IPS-NIHi11 (cell line): Measurements from ENCODE around the gene EFHC2.
A peak's percentile ranks its signal among the peaks of the same experiment; 100 is the strongest.
"Not testable (repeated sequence)": the region's sequence is repeated elsewhere in the genome, so short reads cannot be mapped to it uniquely, and the experiment has no call there.

Experiments used
- DNase-seq: peaks from one replicate; pipeline ENCODE4 v3.0.0; 2012; ENCODE audit warnings: mixed read lengths, low spot score

Gene EFHC2

DNA sequence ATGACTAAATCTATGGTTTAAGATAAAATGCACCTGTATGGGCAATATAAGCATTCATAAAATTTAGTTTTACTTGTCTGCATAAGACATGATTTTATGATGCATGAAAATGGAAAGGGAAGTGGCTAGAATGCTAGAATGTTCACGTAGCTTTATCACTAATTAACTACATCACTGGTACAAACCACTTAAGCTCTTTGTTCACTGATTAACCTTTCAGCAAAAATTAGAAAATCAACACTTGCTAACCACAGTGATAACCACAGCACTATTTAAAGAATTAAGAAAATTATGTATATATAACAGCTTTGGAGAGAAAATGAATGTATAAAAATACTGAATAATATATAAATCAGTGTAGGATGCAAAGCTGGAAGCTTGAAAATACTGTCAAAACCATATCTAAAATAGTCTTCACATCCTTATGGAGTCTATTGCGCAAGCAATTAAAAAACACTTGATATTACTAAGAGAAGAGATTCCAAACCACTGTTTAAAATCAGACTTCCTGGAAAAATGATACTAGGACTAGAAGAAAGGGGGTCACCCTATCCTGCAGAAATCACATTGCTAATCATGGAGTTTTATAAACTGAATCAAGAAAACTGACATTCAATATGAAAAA lies 51.9 kb downstream of the EFHC2 start:
- DNase-seq: no peak

GRCh38 chrX:44290718-44291117 lies 52.8 kb downstream of the EFHC2 start:
- DNase-seq: no peak

DNA sequence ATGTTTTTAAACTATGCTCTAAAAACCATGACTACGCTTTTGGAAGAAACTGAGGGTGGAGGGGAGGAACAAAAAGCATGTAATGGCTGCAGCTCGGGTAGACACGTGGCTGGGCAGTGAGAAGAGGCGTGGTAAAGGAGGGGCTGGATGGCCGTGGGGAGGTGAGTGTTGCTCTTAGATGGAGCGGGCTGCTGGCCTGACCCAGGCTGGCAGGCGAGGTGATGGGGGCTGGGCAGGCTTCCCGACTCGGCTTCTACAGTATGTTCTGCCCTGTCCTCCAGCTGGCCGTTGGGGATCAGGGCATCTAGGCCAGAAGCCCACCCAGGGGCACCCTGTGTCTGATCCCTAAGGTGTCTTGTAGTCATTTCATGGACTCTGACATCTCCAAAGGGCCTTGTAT lies 60.7 kb downstream of the EFHC2 start:
- no peak for DNase-seq

- DNase-seq: no peak
Observed at GRCh38 chrX:44280116-44280515, 63.4 kb downstream of the EFHC2 start.

DNA sequence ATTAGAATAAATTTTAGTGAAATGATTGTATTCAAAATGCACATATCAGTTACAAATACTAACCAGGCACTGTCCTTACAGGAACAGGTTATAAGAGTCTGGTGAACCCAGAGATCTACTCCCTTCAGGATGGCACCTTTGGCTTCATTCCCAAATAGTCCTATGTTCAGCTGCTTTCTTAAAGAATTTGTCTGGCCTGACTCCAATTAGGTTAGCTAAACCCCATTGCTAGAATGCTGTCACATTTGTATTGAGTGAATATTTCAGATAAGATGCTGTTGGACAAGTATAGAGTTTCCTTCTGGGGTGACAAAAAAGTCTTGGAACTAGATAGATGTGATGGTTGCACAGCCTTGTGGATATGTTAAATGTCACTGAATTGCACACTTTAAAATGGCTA lies 69.4 kb downstream of the EFHC2 start:
- no peak for DNase-seq

DNA sequence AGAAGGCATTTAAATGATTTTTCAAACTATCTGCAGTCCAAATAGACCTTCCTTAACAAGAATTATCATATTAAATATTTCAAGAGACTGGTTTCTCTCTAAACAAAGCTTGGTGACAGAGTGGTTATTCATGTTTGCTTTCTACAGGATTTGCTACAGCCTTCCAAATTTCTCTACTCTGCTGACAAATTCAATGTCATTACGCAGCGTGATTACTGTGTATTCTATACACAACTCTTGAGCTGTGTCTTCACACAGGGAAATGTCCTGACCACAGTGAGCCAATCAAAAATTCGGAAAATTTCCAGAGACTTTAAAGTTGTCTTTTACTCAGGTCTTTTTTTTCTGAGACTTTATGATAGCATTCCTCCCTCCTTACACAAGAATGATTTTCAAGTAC lies 75.6 kb downstream of the EFHC2 start:
- DNase-seq: no peak

DNA sequence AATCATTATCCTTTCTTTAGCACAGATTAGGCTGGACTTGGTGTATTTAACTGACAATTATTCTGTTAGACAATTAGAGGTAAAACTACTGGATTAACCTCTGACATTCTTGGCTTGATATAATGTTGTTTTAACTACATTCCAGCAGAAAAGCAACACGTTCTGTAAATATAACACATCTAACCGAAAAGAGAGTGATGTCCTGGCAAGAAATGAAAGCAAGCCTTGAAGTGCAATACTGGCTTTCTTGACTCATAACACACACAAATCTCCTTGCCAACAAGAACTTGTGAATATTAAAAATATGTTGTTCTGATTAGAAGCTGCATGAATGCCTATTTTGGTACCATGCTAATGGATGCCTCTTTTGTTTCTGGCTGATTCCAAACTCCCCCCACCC lies 76.4 kb downstream of the EFHC2 start:
- no peak for DNase-seq

DNA sequence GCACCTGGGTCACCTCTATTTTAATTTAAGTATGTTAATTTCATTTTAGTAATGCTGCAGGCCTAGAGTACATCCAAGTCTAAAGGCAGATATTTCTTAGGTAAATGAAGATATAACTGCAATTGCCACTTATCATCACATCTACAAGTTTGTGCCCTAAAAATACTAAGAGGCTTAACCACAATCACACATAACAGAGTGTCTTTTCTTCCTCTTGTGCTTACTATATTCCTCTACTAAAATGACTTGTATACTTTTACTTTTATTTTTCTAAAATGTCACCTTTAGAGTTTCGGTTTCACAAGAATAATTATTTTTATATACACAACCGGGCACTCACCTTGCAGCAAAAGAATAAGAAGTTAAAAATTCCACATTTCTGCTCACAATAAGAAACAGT lies 77.9 kb downstream of the EFHC2 start:
- no peak for DNase-seq

DNA sequence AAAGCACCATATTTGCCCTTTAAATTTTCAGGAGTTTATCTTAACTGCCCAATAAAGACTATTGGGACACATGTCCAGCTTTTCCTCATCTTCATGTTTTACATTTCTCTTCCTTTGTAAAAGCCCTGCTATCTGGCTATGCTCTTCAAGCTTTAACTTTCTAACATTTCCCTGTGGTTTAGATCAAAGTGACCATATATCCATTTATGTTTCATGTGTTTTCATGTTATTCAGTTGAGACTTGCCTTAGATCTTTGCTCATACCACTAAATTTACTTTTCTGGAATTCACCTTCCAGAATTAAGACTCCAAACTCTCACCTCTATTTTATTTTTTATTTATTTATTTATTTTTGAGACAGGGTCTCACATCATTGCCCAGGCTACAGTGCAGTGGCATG lies 78.5 kb downstream of the EFHC2 start:
- DNase-seq: no peak

GRCh38 chrX:44261286-44261685 lies 82.2 kb downstream of the EFHC2 start:
- DNase-seq: no peak

DNA sequence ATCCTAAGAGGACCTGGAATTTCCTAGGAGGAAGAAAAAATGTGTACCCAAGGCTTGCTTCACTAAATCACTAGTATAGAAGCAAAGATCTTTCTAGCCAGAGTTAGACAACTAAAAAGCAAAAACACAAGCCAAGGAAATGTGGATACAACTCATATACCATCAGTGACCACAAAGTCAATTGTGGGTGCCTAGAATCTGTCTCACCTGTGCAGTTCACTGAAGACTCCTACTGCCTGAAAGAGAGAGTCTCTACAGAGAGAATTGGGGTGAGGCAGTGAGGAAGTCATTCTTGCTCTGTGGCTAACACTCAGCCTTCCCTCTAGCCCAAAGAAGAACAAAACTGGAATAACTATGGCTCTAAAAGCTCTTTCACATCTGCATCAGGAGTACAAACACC lies 82.9 kb downstream of the EFHC2 start:
- DNase-seq: no peak

DNA sequence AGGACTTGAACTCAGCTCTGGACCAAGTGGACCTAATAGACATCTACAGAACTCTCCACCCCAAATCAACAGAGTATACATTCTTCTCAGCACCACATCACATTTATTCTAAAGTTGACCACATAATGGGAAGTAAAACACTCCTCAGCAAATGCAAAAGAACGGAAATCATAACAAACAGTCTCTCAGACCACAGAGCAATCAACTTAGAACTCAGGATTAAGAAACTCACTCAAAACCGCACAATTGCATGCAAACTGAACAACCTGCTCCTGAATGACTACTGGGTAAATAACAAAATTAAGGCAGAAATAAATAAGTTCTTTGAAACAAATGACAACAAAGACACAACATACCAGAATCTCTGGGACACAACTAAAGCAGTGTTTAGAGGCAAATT lies 87.7 kb downstream of the EFHC2 start:
- not testable (repeated sequence) for DNase-seq

DNA sequence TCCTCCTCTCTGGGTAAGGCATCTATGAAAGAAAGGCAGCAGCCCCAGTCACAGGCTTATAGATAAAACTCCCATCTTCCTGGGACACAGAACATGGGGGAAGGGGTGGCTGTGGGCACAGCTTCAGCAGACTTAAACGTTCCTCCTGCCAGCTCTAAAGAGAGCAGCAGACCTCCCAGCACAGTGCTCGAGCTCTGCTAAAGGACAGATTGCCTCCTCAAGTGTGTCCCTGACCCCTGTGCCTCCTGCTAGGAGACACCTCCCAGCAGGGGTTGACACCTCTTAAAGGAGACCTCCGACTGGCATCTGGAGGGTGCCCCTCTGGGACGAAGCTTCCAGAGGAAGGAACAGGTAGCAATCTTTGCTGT lies 89.9 kb downstream of the EFHC2 start:
- no peak for DNase-seq

DNA sequence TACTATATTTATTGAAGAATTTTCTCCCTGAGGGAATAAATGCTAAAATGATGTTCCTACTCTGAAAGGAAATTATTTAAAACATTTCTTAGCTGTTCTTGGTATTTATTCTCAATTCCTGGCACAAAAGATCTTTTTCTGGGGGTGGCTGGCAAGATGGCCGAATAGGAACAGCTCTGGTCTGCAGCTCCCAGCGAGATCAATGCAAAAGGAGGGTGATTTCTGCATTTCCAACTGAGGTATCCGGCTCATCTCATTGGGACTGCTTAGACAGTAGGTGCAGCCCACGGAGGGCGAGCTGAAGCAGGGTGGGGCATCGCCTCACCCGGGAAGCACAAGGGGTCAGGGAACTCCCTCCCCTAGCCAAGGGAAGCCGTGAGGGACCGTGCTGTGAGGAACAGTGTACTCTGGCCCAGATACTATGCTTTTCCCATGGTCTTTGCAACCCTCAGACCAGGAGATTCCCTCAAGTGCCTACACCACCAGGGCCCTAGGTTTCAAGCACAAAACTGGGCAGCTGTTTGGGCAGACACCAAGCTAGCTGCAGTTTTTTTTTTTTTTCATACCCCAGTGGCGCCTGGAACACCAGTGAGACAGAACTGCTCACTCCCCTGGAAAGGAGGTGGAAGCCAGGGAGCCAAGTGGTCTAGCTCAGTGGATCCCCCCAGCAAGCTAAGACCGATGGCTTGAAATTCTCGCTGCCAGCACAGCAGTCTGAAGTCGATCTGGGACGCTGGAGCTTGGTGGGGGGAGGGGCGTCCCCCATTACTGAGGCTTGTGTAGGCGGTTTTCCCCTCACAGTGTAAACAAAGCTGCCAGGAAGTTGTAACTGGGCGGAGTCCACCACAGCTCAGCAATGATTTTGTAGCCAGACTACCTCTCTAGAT lies 90.5 kb downstream of the EFHC2 start:
- peak; percentile 7 for DNase-seq

- no peak for DNase-seq
Observed at GRCh38 chrX:44247468-44247867, 96.0 kb downstream of the EFHC2 start.

DNA sequence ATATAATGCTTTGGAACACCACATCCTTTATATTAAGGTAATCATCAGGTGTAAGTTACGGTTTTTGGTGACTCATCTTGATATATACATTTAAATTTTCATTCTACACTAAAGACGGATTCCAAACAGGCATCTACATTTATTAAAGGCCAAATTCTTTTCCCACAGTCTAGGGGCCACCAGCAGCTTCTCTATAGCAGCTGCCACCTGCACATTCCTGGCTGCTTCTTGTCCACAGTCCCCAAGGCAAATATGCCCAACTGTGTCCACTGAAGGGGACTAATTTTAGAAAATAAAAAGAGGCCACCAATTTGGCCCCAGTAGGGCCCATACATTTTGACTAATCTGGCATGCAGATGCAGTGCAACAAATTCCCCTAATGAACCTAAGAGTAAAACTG lies 96.6 kb downstream of the EFHC2 start:
- no peak for DNase-seq

- DNase-seq: no peak
Observed at GRCh38 chrX:44245733-44246132, 97.7 kb downstream of the EFHC2 start.

DNA sequence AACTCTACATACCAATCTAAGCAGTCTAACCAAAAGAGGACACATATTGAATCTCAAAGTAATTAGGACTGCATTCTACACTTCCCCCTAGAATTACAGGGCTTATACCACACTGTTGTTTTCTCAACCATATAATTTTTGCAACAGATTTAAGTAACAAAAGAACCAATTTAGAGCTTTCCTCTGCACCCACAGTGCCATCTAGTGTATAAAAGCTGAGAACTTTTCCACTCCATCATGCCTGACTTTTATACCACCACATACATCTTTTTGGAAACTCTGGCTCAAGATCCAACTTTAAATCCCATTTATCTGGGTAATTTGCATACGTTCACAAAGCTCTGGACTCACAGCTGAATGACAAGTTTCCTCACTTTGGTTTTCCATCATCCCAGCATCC lies 99.5 kb downstream of the EFHC2 start:
- DNase-seq: no peak

DNA sequence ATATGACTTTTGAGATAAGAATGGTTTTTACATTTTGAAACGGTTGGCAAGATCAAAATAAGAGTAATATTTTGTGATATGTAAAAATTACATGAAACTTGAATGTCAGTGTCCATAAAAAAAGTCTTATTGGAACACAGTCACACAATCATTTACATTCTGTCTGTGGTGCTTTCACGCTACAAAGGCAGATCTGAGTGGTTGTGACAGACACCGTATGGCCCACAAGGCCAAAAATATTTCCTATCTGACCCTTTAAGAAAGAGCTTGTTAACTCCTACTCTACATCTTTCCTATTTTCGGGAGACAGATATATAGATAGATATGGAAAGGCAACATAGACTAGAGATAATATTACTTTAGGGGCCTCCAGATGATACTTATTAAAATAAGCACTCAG lies 101.9 kb downstream of the EFHC2 start:
- no peak for DNase-seq

DNA sequence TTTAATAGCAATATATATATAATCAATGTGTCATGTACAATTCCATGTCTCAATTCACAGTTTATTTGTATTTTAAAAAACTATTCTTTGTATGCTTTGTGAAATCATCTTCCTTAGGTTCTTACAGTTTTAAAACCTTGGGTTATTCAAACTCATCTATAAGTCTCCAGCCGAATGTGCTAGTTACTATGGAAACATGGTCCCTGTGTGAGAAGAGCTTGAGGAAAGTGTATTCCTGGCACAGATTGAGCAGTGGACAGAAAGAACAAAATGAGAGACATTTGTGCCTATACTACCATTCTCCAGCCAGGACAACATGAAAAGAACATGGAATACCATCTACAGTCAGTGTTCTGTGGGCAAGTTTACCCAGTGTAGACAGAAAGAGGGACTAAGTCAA lies 103.4 kb downstream of the EFHC2 start:
- no peak for DNase-seq

DNA sequence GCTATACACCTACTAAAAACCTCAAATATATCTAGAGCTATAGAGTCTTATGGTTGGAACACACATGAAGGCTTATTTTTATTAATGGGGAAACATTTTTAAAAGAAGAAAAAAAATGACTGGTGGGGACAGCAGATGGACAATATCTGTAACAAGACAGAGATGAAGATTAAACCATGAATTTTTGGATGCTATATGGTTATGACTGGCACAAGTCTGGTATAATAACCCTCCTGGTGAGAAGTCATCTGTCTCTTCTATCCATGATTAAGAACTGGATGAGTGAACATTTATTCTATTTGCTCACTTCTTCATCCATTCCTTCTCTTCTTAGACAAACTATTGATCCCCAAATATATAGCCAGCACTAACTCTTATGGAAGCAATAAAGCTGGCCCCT lies 104.4 kb downstream of the EFHC2 start:
- DNase-seq: no peak

- DNase-seq: no peak
Observed at GRCh38 chrX:44235534-44235933, 107.9 kb downstream of the EFHC2 start.

GRCh38 chrX:44234541-44234940 lies 108.9 kb downstream of the EFHC2 start:
- DNase-seq: no peak

DNA sequence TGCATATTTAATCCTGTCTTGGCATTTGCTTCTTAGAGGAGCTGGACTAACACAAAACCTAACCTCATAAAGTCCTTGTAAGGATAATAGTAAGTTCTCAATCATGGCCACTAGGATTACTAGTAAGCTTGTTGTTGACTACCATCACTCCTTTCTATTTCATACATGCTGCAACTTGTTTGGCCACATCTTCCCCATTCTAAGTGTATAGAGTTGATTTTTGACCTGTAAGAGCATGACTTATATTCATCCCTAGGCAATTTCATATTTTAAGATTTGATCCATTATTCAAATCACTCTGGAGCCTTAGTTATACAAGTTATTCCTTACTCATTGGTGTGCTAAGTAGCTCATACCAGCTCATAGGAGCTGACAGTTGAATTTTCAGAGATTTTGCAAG lies 109.4 kb downstream of the EFHC2 start:
- no peak for DNase-seq
